ENCODE results near the gene SPAG5.

Gene SPAG5, protein sequence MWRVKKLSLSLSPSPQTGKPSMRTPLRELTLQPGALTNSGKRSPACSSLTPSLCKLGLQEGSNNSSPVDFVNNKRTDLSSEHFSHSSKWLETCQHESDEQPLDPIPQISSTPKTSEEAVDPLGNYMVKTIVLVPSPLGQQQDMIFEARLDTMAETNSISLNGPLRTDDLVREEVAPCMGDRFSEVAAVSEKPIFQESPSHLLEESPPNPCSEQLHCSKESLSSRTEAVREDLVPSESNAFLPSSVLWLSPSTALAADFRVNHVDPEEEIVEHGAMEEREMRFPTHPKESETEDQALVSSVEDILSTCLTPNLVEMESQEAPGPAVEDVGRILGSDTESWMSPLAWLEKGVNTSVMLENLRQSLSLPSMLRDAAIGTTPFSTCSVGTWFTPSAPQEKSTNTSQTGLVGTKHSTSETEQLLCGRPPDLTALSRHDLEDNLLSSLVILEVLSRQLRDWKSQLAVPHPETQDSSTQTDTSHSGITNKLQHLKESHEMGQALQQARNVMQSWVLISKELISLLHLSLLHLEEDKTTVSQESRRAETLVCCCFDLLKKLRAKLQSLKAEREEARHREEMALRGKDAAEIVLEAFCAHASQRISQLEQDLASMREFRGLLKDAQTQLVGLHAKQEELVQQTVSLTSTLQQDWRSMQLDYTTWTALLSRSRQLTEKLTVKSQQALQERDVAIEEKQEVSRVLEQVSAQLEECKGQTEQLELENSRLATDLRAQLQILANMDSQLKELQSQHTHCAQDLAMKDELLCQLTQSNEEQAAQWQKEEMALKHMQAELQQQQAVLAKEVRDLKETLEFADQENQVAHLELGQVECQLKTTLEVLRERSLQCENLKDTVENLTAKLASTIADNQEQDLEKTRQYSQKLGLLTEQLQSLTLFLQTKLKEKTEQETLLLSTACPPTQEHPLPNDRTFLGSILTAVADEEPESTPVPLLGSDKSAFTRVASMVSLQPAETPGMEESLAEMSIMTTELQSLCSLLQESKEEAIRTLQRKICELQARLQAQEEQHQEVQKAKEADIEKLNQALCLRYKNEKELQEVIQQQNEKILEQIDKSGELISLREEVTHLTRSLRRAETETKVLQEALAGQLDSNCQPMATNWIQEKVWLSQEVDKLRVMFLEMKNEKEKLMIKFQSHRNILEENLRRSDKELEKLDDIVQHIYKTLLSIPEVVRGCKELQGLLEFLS

GRCh38 chr17:28598799-28599310 is at the start of gene SPAG5:
SPAG5 (minus strand) TSS chr17:28599025; CDS start chr17:28598946, 79 bp downstream.
- peak; percentile 82 to 87 for DNase-seq

DNA sequence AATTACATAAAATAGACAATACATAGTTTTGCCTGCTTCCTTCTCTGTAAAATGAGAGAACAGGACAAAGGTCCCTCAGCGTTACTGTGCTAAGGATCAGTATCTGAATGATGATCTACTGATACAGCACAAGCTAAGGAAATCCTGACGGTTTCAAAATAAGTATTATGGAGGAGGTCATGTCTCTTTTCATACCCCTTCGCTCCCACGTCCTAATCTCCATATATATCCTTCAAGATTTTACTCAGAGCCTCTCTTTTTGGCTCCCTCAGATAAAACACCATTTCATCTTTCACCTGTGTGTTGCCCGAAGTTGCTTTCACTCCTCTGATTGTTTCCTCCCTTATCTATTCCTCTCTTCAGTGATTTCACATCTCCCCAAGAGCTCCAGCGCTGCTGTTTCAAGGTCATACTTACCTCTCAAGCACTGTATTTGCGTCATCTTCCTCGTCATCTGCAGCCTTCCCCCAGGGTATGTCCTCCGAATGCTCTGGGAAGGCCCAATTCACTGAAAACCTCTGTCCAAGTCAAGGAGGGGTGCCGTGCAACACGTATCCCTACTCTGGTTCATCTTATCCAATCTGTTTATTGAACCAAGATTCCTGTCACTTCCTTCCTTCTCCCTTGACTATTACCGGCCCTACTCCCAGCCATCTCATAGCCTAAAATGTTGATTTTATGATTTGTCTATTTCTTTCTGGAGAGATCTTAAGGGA is 47.4 kb upstream of the SPAG5 start:
- no peak for DNase-seq

DNA sequence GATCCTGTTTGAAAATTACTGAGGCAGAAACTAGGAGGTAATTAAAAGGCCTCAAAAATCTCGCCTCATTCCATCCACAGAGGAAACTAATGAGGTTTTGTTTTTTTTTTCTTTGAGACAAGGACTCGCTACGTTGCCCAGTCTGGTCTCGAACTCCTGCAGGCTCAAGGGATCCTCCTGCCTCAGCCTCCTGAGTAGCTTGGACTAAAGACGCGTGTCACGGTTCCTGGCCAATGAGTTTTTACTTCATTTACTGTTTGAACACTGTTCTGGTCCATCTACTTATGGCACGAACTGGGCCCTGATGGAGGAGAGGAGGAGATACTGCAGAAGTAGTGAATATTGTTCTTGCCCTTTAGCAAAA is 46.7 kb upstream of the SPAG5 start:
- no peak for DNase-seq

- DNase-seq: peak; percentile 87 to 93
Measured at GRCh38 chr17:28644787-28645575, 46.2 kb upstream of the SPAG5 start, which contains the start of gene BLTP2. BLTP2 (minus strand) TSS chr17:28645158; CDS start chr17:28645056, 102 bp downstream.

GRCh38 chr17:28643983-28644786 is 45.4 kb upstream of the SPAG5 start:
- DNase-seq: peak in 1 of 2 donors; percentile 43

DNA sequence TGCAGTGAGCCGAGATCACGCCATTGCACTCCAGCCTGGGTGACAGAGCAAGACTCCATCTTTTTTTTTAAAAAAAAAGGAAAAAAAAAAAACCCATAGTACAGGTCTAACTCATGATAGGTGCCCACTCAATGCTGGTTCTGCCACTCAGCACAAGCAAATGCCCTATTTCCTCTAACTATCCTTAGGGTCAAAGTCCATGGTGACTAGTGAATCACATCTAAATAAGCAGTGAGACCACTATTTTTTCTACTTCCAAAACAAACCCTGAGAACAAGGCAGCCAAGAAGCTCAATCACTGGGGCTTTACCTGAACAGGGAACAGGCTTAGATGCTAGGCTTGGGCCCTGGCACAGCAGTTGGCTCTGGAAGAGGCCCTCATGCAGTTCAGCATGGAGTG is 42.8 kb upstream of the SPAG5 start:
- DNase-seq: no peak

DNA sequence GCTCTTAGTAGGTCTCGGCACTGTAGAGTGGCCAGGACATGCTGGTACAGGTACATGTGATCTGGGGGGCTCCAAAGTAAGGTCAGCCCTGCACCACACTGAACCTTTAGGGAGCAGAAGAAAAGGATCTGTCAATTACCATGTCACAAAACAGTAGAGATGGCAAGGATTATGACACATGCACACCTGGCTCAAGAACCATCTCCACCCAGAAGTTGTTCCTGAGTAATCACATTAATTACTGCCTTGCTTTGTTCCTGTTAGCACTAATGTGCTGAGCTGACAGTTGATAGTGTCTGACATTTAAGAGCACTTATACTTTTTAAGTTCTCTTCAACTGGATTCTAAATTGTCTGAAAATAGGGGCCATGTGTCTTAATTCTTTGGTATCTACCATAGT is 36.7 kb upstream of the SPAG5 start:
- DNase-seq: no peak

- DNase-seq: no peak
Measured at GRCh38 chr17:28634206-28634865, 35.5 kb upstream of the SPAG5 start.

- DNase-seq: no peak
Measured at GRCh38 chr17:28626818-28627217, 28.0 kb upstream of the SPAG5 start.

DNA sequence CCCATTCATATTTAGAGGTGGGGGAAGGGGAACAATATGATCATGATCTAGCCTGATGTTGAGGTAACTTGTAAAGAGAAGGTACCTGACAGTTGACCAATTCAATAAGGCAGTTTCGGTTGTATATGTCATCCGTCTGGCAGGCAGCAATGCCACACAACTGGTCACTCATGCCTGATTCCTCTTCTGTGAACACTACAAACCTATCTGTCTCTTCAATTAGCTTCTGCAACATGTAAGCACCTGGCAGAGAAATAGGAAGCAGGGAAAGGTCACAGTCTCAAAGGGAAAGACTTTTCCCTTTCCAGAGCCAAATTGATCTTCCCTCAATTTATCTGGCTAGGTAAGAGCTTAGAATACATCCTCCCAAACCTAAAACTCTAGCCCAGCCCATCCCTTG is 25.3 kb upstream of the SPAG5 start:
- no peak for DNase-seq

- DNase-seq: no peak
Measured at GRCh38 chr17:28623696-28624095, 24.9 kb upstream of the SPAG5 start.

- no peak for DNase-seq
Measured at GRCh38 chr17:28622186-28622585, 23.4 kb upstream of the SPAG5 start.

- DNase-seq: no peak
Measured at GRCh38 chr17:28620010-28620409, 21.2 kb upstream of the SPAG5 start.

DNA sequence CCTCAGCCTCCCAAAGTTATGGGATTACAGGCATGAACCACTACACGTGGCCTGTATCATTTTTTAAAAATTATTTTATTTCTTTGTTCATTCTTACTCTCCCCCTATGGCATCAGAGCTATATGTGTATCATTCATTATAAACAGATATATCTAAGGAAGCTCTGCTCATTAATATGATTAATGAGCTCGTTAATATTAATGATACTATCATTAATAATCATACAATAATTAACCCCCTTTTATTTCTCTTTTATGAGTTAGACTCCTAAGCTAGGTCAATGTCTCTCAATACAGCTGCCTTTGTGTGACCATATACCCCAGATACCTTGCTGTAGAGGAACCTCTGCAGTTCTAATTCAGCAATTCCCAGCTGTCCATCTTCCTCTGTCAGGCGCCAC is 19.6 kb upstream of the SPAG5 start:
- DNase-seq: no peak

GRCh38 chr17:28616281-28616680 is 17.5 kb upstream of the SPAG5 start:
- no peak for DNase-seq

DNA sequence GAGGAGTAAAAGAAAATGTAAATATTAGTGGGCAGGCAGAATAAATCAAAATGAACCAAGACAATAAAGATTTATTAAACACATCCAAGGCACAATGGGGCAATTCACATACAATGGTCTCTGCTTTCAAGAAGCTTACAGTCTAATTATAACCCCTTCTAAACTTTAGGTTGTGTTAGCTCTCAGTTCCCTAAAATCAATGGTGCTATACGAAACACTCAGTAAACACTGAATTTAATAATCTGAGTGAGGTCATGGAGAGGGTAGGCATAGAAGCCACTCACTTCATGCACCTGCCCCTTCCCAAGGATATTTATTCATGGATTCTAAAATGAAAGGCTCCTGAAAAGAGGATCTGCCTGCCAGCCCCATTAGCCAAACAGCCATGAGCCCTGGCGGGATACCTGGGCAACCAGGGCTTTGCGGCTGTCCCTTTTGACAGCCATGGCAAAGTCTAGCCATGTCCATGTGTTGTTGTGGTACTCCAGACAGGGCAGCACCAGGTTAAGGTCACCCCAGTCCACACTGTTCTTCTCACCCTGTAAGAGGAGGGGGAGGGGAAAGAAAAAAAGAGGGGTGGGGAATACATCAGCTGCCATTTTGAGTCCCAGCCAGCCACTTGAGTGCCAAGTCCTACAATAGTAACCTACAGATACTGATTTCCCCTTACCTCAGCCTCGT is 16.6 kb upstream of the SPAG5 start:
- DNase-seq: no peak

GRCh38 chr17:28613931-28614381 is 15.1 kb upstream of the SPAG5 start, which contains the start of gene RSKR:
RSKR (minus strand) TSS chr17:28614185; CDS start chr17:28614161, 24 bp downstream.
- peak in 1 of 2 donors; percentile 33 for DNase-seq

DNA sequence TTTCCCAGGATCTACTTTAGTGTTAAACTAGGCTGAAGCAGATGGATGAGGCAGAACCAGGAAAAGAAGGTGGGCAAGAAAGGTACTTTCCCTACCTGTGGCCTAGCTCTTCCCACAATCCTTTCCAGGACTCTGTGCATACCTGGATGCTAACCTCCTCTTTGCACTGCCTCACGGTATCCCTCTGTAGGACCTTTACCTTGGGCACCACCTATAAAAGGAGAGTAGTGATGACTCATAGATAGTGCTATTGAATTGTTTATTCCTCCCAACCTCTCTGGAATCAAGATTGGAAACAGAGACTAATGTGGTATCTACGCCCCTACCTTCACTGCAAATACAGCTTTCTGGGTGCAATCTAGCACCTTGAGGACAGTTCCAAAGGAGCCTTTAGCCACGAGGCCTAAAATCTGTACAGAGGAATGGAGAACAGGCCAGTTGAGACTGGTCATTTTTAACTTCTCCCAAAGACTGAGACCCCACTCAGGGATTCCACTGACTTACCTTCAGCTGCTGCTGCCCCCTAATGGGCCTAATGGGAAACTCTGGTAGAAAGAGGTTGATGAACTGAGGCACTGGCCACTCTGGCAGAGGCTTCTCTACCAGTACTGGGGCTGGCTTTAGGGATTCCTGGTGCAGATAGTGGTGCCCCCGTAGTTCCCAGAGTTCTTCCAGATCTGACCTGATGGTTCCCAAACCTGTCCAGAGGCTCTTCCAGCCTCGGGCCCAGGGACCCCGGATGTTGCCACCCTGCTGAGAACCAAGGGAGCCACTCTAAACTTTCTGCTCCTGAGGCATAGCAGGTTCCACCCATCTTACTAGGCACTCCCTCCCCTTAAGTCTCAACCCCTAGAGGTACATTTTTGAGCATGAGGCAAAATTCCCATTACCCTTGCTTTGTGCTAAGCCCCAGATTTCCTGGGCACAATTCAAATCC is 14.4 kb upstream of the SPAG5 start:
- peak in 1 of 2 donors; percentile 2 for DNase-seq

All from bone marrow (tissue), 2 donors.